ELR (cell line): ENCODE data around the gene IL1A.
A peak's percentile ranks its signal among the peaks of the same experiment; 100 is the strongest.

Experiments used
- DNase-seq: peaks from one replicate; pipeline ENCODE4 v3.0.0-alpha.2; 2015; ENCODE audit warnings: low read depth

The IL1A gene

DNA sequence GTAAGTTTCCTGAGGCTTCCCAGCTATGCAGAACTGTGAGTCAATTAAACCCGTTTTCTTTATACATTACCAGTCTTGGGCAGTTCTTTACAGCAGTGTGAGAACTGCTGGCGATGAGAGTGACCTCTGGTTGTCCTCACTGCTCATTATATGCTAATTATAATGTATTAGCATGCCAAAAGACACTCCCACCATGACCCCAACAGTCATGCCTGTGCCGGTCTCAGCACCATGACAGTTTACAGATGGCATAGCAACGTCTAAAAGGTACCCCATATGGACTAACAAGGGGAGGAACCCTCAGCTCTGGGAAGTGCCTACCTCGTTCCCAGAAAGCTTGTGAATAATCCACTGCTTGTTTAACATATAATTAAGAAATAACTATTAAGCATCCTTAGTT, 8.1 kb upstream of the IL1A start:
- no peak for DNase-seq

DNA sequence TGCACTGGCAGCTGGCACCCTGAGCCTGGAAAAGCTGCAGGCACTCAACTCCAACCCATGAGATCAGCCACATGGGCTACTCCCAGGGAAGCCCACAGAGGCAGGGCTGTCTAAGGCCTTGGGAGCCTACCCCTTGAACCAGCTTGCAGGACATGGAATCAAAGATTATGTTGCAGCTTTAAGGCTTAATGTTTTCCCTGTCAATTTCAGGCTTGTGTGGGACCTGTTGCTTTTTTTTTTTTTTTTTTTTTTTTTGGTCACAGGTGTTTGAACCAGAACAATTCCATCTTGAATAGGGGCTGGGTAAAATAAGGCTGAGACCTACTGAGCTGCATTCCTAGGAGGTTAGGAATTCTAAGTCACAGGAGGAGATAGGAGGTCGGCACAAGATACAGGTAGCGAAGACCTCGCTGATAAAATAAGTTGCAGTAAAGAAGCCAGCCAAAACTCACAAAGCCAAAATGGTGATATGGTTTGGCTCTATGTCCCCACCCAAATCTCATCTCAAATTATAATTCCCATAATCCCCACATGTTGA, 7.5 kb upstream of the IL1A start:
- no peak for DNase-seq

DNA sequence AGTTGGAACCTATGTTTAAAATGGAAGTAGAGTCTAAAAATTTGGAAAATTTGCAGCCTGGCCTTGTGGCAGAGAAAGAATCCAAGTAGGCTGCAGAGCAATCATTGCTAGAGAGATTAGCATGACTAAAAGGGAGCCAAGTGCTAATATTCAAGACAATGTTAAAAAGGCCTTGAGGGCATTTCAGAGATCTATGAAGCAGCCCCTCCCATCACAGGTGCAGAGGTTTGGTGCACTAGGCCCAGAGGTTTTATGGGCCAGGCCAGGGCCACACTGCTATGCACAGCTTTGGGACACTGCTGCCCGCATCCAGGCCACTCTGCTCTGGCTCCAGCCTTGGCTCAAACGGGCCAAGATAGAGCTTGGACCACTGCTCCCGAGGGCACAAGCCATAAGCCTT, 6.7 kb upstream of the IL1A start:
- DNase-seq: no peak

DNA sequence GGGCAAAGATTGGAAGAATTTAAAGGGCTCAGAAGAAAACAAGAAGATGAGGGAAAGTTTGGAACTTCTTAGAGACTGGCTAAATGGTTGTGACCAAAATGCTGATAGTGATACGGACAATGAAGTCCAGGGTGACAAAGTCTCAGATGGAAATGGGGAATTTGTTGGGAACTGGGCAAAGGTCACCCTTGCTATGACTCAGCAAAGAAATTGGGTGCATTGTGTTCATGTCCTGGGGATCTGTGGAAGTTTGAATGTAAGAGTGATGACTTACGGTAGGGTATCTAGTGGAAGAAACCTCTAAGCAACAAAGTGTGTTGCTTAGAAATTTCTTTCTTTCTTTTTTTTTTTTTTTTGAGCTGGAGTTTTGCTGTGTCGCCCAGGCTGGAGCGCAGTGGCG, 6.0 kb upstream of the IL1A start:
- DNase-seq: no peak

DNA sequence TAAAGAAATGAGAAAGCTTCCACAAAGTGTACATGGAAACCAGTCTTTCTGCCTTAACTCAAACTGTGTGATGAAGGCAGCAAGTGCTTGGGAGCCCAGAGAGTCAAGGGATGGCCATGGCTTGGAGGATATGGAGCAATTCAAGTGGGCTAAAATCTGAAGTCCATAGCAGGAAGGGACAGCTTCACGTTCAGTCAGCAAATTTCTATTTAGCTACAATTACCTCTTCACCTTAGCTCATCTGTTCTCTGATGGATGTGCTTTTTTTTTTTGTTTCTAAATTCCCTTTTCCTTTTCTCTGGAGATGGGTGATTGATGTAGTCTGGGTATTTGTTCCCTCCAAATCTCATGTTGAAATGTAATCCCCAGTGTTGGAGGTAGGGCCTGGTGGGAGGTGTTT, 4.9 kb upstream of the IL1A start:
- DNase-seq: no peak

DNA sequence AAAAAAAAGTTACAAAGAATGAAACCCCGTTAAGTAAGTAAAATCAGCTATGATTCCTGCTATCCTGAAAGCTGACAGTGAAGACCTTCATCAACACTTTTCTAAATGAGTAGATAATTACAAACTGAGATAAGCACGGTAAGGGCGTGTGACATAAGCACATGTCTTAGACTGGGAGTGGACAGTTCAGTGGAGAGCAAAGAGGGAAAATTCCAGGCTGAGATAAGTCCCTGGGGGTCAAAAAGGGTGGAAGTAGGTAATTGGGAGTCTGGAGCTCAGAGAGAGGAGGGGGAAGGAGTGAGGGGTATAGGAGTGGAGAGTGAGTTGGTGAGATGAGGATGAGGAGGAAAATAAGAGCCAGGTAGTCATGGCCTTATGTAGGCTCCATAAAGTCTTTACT, 4.4 kb upstream of the IL1A start:
- DNase-seq: no peak

DNA sequence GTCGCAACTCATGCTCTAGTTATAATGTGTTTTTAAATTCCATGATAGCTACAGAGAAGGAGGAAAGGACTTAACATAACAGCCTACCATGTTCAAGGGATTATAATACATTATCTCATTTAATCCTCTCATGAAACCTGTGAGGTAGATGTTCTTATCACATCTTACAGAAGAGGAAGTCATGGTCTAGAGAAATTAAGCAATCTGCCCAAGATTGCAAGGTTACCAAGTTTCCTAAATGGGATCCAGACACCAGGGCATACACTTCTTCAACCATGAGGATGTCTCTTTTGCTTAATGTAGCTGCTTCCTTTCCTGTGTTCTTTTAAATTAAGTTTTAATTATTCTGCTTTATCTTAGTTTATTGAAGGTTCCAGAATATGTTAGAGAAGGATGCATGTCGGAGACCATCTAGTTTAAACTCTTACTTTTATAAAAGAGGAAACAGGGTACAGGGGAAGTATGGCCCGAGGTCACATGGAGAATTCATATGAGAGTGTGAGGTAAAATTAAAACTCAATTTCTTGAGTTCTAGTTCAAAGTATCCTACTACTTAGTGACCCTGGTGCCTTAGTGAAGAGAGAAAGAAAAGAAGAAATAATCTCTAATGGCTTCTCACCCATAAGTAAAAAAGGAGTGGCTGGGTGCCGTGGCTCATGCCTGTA, 3.6 kb upstream of the IL1A start:
- DNase-seq: no peak

DNA sequence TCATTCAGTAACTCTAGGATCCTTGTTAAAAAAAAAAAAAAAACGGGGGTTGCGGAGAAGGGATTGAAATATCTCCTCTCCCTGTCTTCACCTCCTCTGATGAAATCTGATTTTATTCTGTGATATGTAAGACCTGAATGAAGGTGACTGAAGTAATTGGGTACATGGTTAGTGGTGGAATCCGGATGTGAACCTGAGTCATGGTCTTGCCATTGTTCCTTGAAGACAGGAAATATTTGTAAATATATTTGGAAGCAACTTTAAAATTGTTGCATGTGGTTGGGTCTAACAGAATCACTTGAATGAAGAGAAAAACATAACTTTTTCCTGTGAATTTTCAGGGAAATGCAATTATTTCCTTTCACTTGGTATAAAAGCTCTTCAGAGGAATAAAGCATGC, 3.0 kb upstream of the IL1A start:
- peak; percentile 45 for DNase-seq

DNA sequence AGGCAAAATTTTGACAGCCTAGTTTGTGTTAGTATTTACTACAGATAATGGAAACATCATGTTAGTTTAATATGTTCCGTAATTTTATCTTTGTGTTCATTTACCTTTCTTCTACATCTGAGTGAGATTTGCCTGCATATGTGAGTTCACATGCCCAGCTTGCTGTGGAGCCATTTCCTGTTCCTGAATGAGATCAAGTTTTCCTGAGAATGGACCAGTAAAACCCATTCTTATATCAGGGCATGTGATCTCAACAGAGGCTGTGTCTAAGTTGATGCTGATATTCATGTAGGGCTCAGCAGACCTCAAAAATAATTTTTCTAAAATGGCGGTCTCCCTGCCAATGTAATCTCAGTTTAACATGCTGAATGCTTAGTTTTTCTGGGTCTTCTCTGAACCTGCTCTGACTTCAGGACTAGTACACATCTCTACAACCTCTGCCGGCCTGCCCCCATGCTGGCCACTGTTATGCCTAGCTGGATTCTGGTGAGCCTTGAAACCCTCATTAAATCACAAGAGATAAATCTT, 1.0 kb downstream of the IL1A start:
- DNase-seq: no peak

DNA sequence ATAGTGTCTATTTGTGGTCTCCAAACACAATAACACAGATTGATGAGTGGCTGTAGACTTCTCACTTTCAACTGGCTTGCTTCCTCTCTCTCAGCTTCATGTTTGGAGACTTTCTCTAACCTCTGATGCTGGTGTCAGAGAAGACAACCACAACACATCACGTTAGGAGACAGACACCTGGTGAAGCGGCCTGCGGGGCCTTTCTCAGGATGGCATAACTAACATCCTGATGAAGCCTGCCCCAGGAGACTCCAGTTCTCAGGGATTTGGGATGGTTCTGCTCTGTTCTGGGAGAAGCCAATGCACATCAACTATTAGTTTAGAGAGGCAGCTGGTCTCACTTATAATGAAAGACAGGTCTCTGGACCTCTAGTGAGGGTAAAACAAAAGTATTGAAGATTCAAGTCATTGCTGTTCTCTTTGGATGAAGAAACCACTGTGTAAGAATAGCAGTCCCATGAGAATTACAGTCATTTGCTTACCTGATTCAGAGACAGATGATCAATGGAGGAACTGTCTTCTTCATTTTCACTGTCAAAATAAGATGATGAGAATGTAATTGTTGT, 2.0 kb downstream of the IL1A start:
- DNase-seq: no peak

DNA sequence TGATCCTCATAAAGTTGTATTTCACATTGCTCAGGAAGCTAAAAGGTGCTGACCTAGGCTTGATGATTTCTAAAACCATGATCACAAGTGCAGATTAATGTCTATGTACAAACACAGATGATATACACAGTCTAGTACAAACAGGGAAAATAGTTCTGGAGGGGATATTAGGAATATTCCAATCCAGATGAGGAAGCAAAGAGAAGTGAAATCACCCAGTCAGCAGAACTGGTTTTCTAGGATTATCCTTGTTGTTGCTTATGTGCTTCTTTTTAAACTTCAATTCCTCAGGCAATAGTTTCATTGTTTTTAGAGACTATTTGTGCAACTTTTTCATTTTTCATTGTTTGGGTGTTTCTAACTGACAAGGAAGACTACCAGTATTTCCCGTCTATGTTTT, 4.7 kb downstream of the IL1A start:
- DNase-seq: no peak

DNA sequence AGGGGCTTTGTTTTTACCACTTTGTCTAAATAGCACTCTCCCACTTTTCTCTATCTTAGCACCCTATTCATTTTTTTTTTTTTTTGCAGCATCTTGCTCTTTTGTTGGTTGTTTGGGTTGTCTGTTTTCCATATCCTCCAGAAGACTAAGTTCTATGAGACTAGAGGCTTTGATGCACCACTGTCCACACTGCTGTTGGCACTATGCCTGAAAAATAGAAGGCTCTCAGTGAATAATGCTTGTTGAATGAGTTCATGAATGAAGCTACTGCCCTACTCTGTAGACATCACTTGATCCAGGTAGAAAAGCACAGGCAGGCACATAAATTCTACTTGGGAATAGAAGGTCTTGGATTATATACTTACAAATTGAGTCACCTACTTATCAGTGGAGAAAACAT, 7.3 kb downstream of the IL1A start:
- no peak for DNase-seq

DNA sequence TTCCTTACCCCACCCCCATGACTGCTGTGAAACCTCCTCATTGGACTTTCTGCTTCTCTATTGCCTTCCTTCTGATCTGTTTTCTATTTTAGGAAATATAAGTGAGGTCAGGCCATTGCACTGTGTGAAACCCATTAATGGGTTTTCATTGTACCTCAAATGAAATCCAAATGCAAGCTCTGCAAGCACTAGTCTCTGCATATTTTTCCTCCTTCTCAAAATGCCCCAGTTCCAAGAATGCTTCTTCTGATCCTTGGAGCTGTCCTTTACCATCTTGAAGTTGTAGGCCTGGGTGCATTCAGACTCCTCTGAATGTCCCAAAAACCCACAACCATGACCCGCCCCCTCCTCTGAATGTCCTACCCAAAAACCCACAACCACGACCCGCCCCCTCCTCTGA, 8.2 kb downstream of the IL1A start:
- no peak for DNase-seq

DNA sequence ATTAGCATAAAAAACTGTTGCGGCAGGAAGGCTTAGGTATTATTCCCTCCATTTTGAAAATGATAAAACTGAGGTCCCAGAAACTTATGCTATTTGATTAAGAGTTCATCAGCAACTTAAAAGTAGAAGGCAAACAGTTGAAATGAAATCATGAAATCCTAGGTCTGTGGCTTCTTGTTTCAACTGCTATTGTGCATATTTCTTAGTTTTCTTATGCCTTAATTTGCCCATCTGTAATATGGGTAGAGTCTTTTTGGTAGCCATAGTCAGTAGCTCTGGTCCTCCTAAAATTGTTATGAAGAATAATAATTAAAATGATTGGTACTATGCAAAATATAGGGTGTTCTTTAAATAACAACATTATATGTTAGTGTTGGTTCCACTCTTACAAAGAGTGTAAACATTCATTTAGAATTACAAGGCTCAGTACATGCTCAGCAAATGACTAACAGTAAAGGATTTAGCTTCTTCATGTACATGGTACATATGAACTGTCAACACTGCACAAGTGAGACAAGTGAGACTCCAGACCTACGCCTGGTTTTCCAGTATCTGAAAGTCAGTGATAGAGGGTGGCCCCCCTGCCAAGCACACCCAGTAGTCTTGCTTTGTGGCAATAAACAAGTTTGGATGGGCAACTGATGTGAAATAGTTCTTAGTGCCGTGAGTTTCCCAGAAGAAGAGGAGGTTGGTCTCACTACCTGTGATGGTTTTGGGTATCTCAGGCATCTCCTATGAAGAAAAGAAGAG, 9.6 kb downstream of the IL1A start:
- DNase-seq: no peak

DNA sequence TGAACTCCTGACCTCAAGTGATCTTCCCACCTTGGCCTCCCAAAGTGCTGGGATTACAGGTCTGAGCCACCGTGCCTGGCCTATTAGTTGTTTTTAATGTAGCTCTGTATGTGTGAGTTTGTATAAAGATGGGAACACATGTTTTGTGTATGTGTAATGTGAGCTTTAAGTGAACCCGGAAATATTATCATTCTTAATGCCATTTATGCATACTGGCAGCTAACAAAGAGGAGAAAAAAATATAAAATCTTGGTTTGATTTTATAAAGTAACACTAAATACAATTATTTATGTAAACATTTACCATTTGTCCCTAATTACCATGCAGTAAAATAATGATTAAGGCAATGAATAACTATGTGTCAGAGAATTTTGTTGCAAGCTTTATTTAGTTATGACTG, 10.7 kb downstream of the IL1A start:
- DNase-seq: no peak

DNA sequence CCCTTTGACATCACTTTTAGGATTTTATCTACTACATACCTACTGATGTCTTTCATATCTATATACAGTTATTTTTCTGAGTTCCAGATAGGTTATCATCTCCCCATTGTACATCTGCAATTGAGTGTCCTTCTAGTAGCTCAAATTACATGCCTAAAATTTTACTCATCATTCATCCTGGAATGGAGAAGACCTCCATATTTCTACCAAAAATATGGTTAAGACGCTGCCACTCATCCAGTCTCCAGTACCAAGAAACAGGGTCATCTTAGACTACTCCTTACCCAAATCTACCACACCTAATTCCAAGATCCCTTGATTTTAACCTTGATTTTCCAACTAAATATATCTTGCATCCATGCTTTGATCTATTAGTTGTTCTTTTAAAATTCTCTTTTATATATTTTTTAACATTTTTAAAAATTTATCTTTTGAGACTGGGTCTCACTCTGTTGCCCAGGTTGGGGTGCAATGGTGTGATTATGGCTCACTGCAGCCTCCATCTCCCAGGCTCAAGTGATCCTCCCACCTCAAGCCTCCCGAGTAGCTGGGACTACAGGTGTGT, 11.3 kb downstream of the IL1A start:
- DNase-seq: no peak

DNA sequence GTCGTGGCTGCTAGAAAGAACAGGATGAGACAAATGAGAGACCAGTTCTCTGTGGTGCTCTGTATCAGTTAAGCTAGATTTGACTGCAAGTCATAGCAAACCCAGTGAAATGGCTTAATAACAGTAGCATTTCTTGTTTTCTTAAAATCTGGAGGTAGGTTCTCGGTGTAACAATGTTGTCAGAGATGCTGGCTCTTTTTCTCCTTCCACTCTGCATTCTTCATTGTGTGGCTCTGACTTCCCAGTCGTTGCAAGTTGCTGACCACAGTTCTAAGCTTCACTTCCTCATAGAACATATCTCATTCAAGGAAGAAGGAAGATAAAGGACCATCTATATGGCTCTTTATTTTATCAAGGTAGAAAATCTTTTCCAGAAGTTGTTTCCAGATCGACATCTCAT, 12.0 kb downstream of the IL1A start:
- DNase-seq: no peak

DNA sequence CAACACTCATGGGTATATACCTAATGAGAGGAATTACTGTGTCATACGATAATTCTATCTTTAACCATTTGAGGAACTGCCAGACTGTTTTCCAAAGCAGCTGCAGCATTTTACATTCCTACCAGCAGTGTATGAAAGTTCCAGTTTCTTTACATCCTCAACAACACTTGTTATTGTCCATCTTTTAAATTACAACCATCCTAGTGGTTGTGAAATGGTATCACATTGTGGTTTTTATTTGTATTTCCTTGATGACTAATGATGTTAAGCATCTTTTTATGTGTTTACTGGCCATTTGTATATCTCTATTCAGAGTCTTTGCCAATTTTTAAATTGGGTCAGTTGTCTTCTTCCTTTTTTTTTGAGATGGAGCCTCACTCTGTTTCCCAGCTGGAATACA, 15.9 kb downstream of the IL1A start:
- DNase-seq: peak; percentile 68

DNA sequence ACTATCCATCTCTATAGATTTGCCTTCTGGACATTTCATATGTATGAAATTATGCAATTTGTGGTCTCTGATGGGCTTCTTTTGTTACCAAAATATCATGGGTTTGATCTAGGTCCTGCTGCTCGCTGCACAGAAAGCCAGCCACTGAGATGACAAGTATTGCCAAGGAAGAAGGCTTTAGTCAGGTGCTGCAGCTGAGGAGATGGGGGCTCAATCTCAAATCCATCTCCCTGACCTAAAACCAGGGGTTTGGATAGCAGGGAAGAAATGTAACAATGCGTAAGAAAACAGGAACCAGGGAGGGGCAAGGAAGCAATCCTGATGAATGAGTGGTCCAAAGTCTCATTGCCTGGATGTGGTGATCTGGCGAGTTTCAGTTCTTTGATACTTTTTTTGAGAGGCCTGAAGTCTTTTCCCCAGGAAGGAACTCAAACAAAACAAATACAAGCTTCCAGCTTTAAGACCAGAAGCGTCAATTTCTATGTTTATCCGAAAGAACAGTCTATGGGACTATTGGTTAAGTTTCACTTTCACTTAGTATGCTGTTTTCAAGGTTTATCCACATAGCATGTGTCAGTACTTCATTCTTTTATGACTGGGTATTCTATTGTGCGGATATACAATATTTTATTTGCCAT, 16.5 kb downstream of the IL1A start:
- DNase-seq: peak; percentile 31

DNA sequence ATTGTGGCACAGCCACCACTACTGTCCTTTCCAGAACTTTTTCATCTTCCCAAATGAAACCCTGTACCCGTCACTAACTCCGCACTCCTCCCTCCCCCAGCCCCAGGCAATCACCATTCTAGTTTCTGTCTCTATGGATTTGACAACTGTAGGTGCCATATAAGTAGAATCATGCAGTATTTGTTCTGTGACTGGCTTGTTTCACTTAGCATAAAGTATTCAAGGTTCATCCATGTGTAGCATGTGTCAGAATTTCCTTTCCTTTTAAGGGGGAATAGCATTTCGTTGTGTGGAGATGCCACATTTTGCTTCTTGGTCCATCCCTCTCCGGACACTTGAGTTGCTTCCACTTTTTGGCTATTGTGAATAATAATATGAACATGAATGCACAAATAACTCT, 19.0 kb downstream of the IL1A start:
- peak; percentile 34 for DNase-seq

DNA sequence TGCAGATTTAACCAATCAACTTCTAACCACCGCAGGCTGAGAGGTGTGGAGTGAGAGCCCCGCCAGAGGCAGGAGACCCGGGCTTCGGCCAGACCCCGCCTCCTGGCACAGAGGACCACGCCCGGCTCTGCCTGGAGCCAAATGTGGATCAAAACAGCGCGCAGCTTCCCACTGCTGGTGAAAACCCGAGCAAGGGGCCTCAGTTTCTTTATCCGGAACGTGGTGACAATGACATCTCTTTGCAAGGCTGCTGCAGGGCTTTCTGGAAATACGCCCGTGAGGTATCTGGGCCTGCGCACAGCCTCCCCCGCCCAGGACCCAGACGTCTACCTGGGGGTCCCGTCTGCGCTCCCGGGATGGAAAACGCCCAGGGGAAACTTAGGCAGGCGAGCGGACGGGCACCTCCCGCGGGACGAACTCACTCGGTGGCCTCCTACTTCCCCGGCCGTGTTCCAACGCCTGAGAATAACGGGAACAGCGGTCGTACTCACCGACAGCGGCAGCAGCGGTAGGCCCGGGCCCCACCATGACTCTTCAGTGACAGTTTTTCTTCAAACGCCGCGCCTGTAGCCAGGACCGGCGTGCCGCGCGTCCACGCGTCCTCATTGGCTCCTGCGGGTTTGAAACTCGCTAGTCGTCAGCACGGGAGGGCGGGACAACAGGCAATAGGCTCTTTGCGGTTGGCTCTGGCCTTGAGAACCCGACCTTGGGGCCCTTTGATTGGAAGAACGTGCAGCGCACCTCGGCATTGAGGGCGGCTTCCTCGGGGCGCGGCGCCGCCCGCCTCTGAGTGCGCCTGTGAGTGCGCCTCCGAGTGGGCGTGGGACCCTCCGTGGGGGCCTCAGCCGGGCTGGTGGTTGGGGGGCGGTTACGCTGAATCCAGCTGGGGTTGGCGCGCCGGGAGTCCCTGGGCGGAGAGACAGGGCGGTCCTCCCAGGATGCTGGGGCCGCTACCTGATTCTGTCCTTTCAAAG, 19.9 kb downstream of the IL1A start, which contains the start of gene CKAP2L:
Gene CKAP2L, minus strand, starts transcription at position 539 of the 974 bp plus-strand sequence. Its CDS starts 11 bp downstream, at position 528.
- peak; percentile 100 for DNase-seq
